ENCODE data around the gene WDR7.

WDR7 gene

GRCh38 chr18:56900195-56901094 lies 249.3 kb downstream of the WDR7 start:
- no peak for DNase-seq (ENCODE audit: low read depth)
- H3K4me3 ChIP-seq (replicated peaks; ENCODE audit: low read depth, low read length), result no peak overlapping the region
- no peak for TF ChIP-seq CTCF (IDR thresholded peaks at IDR 0.05; ENCODE audit: low read length, missing control alignments)

GRCh38 chr18:56901919-56902318 lies 250.8 kb downstream of the WDR7 start:
- no peak for DNase-seq (ENCODE audit: low read depth)
- no peak for TF ChIP-seq CTCF (IDR thresholded peaks at IDR 0.05; ENCODE audit: low read length, missing control alignments)
- H3K4me3 ChIP-seq (replicated peaks; ENCODE audit: low read depth, low read length), result no peak overlapping the region

DNA sequence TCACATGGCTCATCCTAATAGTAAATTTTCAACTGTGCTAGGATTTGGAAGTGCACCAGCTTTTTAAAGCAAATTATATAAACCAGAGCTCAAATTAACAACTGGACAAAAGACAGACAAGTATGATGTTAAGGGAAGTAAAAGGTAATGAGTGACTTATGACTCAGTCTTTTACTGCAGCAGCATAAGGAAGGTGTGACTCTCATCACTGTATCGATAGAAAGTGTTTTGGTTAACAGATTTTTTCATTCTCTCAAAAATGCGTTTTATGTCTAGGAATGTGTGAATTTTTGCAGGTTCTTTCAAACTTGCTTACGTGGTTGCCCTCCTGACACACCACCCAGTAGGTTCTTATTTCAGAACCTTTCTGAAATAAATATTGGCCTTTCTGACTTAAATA lies 251.5 kb downstream of the WDR7 start:
- DNase-seq (ENCODE audit: low read depth), result no peak
- H3K4me3 ChIP-seq (replicated peaks; ENCODE audit: low read depth, low read length), result no peak overlapping the region
- TF ChIP-seq CTCF (IDR thresholded peaks at IDR 0.05; ENCODE audit: low read length, missing control alignments), result no peak

GRCh38 chr18:56903686-56904085 lies 252.5 kb downstream of the WDR7 start:
- no peak for DNase-seq (ENCODE audit: low read depth)
- TF ChIP-seq CTCF (IDR thresholded peaks at IDR 0.05; ENCODE audit: low read length, missing control alignments), result no peak
- no peak overlapping the region for H3K4me3 ChIP-seq (replicated peaks; ENCODE audit: low read depth, low read length)

DNA sequence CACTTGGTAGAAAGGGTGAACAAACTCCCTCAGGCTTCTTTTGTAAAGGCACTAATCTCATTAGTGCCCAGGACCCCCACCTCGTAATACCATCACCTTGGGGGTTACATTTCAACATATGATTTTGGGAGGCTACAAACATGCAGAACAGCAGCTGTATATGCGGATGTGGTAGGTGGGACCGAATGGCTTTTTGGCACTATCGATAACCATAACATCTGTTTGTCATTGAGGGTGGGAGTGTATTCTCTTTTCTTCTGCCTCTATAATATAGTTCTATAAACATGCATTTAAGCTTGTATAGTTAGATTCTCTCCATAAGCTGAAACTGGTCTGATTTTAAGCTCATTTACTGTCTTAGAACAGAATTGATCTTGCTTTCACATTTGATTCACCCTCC lies 256.6 kb downstream of the WDR7 start:
- no peak overlapping the region for H3K4me3 ChIP-seq (replicated peaks; ENCODE audit: low read depth, low read length)
- DNase-seq (ENCODE audit: low read depth), result no peak
- no peak for TF ChIP-seq CTCF (IDR thresholded peaks at IDR 0.05; ENCODE audit: low read length, missing control alignments)

DNA sequence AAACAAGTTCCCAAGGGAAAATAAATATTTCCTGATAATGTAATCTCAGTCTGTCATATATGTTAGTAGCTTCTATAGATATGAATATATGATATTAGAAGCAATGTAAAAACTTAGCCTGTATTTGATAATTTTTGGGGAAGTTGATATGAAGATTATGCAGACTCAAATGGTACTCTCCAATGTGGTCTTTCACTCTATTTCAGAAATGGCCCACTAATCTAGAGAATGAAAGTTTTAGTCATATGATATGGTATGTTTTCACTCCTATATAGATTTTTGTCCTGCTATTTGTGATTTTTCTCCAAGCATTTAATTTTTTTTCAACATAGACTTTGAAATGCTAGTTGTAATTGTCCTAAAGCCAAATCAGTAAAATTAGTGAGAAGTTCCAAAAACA lies 259.1 kb downstream of the WDR7 start:
- no peak for DNase-seq (ENCODE audit: low read depth)
- H3K4me3 ChIP-seq (replicated peaks; ENCODE audit: low read depth, low read length), result no peak overlapping the region
- no peak for TF ChIP-seq CTCF (IDR thresholded peaks at IDR 0.05; ENCODE audit: low read length, missing control alignments)

GRCh38 chr18:56910967-56911366 lies 259.8 kb downstream of the WDR7 start:
- H3K4me3 ChIP-seq (replicated peaks; ENCODE audit: low read depth, low read length), result no peak overlapping the region
- DNase-seq (ENCODE audit: low read depth), result no peak
- no peak for TF ChIP-seq CTCF (IDR thresholded peaks at IDR 0.05; ENCODE audit: low read length, missing control alignments)

All from fibroblast of pulmonary artery (primary cell).